Gastrocnemius medialis (tissue), 4 donors: ENCODE data around the gene RABGAP1L. TPM values are rescaled to one million over a fixed set of nuclear protein-coding genes. Genes with fewer than 3 reads are reported as not detected.
"Not testable (repeated sequence)": the region's sequence is repeated elsewhere in the genome, so short reads cannot be mapped to it uniquely, and the experiment has no call there.

Experiments used
- ATAC-seq, 2 donors: fragments of 150-250 bp; one replicate each; pipeline ENCODE4 v1.9.1; 2016
- DNase-seq, 2 donors: peaks; one replicate each; pipeline ENCODE4 v3.0.0-alpha.2; 2019
- H3K27ac ChIP-seq, 4 donors: fragments of 200-600 bp; sonication (generic); 1 replicate in 1 of 4; 2 replicates in 3 of 4; pipeline ENCODE4 v1.5.1; 2016 to 2018; ENCODE audit warnings: mild to moderate bottlenecking in 2 of 4, moderate library complexity in 1 of 4
- H3K27me3 ChIP-seq, 3 donors: fragments of 200-600 bp; sonication (generic) in 2 of 3; 1 replicate in 1 of 3; 2 replicates in 2 of 3; pipeline versions ENCODE4 v1.5.1 to v1.6.0; 2016 to 2019; ENCODE audit warnings: mild to moderate bottlenecking in 1 of 3, moderate library complexity in 1 of 3
- H3K36me3 ChIP-seq, 2 donors: fragments of 200-600 bp; sonication (generic) in 1 of 2; one replicate each; pipeline ENCODE4 v1.5.1; 2017 to 2018
- H3K4me1 ChIP-seq, 2 donors: fragments of 200-600 bp; sonication (generic) in 1 of 2; one replicate each; pipeline ENCODE4 v1.5.1; 2016 to 2017; ENCODE audit warnings: mild to moderate bottlenecking in 2 of 2
- H3K4me3 ChIP-seq, 4 donors: fragments of 200-600 bp; sonication (generic) in 3 of 4; 1 replicate in 1 of 4; 2 replicates in 3 of 4; pipeline ENCODE4 v1.5.1; 2016 to 2019; ENCODE audit warnings: mild to moderate bottlenecking in 2 of 4
- H3K9me3 ChIP-seq, 3 donors: fragments of 200-600 bp; sonication (generic) in 2 of 3; 1 replicate in 1 of 3; 2 replicates in 2 of 3; pipeline ENCODE4 v1.5.1; 2016 to 2019
- POLR2A ChIP-seq, 2 donors: fragments of 450-650 bp; IDR thresholded peaks; one replicate each; pipeline ENCODE4 v1.6.1; 2017; ENCODE audit warnings: antibody characterized with exemption in 2 of 2, mild to moderate bottlenecking in 2 of 2, moderate library complexity in 2 of 2
- in situ Hi-C, 4 donors: fragments of 200-750 bp; cut with MboI; loops; one replicate each; pipeline versions ENCODE4 v1.15.0 to v1.8.0; 2017; ENCODE audit warnings: low sequenced_read_pairs in 4 of 4
- intact Hi-C: fragments of 100-400 bp; cut with DNase I; formaldehyde crosslinking; loops from one replicate; pipeline ENCODE4 v1.15.1; 2023; ENCODE audit warnings: low total_unique reads
- total RNA-seq, 4 donors: library from RNA; depleted of rRNA; stranded (reverse); fragments of >200 nt; gene quantifications; one replicate each; pipeline versions ENCODE4 v1.1.0 to v1.2.3, GENCODE V29; 2016
- TF ChIP-seq, protein P1 (sequence below), 5 experiments: fragments of 450-650 bp in 3 of 5; fragments of 200-600 bp in 2 of 5; sonication (generic) in 2 of 5; IDR thresholded peaks in 4 of 5; conservative IDR thresholded peaks in 1 of 5; 1 replicate in 4 of 5; 2 replicates in 1 of 5; pipeline ENCODE4 v1.5.1; 2016 to 2019; ENCODE audit warnings: antibody characterized with exemption in 5 of 5, mild to moderate bottlenecking in 3 of 5, moderate library complexity in 3 of 5

RABGAP1L gene
- total RNA-seq, 4 donors from 2014 or later, result 8.8 to 22.2 (median 14.9) TPM

DNA sequence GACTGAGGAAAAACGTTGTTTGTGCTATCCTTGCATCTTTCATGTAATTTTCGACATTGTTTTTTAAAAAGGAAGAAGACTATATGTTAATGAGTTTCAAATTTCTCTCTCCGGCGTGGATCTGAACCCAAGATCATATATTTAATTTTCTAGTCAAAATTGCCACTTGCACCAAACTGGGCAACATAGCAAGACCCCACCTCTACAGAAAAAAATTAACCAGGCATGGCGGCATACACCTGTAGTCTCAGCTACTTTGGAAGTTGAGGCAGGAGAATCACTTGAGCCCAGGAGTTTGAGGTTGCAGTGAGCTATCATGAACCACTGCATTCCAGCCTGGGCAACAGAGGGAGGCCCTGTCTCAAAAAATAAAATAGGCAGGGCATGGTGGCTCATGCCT, 16.5 kb upstream of the RABGAP1L start:
- H3K27ac ChIP-seq, result no peak overlapping the region
- H3K9me3 ChIP-seq, result no peaks in the 10 kb centered on the region
- H3K36me3 ChIP-seq, result no peaks in the 10 kb centered on the region
- DNase-seq (no peak), ATAC-seq (no peak)
- H3K4me3 ChIP-seq, result no peak overlapping the region
- no peaks in the 10 kb centered on the region for H3K27me3 ChIP-seq
- in situ Hi-C loops (no loop called here), intact Hi-C loops (no loop called here)
- no peaks in the 10 kb centered on the region for H3K4me1 ChIP-seq
- no peak for TF ChIP-seq POLR2A (IDR thresholded peaks at IDR 0.05)
- TF ChIP-seq, protein P1, sequence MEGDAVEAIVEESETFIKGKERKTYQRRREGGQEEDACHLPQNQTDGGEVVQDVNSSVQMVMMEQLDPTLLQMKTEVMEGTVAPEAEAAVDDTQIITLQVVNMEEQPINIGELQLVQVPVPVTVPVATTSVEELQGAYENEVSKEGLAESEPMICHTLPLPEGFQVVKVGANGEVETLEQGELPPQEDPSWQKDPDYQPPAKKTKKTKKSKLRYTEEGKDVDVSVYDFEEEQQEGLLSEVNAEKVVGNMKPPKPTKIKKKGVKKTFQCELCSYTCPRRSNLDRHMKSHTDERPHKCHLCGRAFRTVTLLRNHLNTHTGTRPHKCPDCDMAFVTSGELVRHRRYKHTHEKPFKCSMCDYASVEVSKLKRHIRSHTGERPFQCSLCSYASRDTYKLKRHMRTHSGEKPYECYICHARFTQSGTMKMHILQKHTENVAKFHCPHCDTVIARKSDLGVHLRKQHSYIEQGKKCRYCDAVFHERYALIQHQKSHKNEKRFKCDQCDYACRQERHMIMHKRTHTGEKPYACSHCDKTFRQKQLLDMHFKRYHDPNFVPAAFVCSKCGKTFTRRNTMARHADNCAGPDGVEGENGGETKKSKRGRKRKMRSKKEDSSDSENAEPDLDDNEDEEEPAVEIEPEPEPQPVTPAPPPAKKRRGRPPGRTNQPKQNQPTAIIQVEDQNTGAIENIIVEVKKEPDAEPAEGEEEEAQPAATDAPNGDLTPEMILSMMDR (IDR thresholded peaks at IDR 0.05 in 4 of 5, conservative IDR thresholded peaks at IDR 0.05 in 1 of 5), result no peak

DNA sequence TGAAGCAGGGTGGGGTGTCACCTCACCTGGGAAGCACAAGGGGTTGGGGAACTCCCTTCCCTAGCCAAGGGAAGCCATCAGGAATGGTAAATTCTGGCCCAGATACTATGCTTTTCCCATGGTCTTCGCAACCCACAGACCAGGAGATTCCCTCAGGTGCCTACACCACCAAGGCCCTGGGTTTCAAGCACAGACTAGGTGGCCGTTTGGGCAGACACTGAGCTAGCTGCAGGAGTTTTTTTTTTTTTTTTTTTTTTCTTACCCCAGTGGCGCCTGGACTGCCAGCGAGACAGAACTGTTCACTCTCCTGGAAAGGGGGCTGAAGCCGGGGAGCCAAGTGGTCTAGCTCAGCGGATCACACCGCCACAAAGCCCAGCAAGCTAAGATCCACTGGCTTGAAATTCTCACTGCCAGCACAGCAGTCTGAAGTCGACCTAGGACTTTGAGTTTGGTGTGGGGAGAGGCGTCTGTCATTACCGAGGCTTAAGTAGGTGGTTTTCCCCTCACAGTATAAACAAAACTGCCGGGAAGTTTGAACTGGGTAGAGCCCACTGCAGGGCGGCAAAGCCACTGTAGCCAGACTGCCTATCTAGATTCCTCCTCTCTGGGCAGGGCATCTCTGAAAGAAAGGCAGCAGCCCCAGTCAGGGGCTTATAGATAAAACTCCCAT, 15.5 kb upstream of the RABGAP1L start:
- ATAC-seq, H3K36me3 ChIP-seq, DNase-seq, H3K27me3 ChIP-seq, in situ Hi-C loops, H3K4me3 ChIP-seq, H3K27ac ChIP-seq, H3K4me1 ChIP-seq, H3K9me3 ChIP-seq, intact Hi-C loops: not testable (repeated sequence)

DNA sequence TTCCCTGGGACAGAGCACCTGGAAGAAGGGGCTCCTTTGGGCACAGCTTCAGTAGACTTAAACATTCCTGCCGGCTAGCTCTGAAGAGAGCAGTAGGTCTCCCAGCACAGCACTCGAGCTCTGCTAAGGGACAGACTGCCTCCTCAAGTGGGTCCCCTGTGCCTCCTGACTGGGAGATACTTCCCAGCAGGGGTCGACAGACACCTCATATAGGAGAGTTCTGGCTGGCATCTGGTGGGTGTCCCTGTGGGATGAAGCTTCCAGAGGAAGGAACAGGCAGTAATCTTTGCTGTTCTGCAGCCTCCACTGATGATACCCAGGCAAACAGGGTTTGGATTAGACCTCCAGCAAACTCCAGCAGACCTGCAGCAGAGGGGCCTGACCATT, 14.9 kb upstream of the RABGAP1L start:
- intact Hi-C loops, H3K27me3 ChIP-seq, H3K4me1 ChIP-seq, DNase-seq, ATAC-seq, H3K4me3 ChIP-seq, H3K9me3 ChIP-seq, H3K36me3 ChIP-seq, in situ Hi-C loops, H3K27ac ChIP-seq: not testable (repeated sequence)

DNA sequence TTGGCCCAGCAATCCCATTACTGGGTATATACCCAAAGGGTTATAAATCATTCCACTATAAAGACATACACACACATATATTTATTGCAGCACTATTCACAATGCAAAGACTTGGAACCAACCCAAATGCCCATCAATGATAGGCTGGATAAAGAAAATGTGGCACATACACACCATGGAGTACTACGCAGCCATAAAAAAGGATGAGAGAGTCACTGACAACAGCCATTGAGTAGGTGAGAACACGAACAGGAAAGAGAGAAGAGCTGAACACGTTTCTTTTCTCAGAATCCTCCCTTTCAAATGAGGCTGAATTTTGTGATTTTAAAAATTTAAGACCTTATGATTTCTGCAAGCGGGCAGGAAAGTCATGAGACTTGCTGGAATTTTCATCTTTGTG, 10.1 kb upstream of the RABGAP1L start:
- in situ Hi-C loops (no loop called here), intact Hi-C loops (no loop called here)
- Histone ChIP-seq H3K4me3 (no peak overlapping the region), H3K27ac (no peak overlapping the region), H3K36me3 (no peaks in the 10 kb centered on the region), H3K9me3 (no peaks in the 10 kb centered on the region), H3K27me3 (no peaks in the 10 kb centered on the region), H3K4me1 (no peaks in the 10 kb centered on the region)
- no peak for TF ChIP-seq POLR2A (IDR thresholded peaks at IDR 0.05)
- TF ChIP-seq, protein P1 (IDR thresholded peaks at IDR 0.05 in 4 of 5, conservative IDR thresholded peaks at IDR 0.05 in 1 of 5), result no peak
- ATAC-seq (no peak), DNase-seq (no peak)

DNA sequence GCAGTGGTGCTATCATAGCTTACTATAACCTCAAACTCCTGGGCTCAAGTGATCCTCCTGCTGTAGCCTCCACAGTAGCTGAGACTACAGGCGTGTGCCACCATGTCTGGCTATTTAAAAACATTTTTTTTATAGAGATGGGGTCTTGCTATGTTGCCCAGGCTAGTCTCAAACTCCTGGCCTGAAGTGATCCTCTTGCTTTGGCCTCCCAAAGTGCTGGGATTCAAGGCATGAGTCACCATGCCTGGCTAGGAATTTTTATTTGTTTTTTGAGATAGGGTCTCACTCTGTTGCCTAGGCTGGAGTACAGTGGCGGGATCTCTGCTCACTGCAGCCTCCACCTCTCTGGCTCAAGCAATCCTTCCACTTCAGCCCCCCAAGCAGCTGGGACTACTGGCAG, 8.8 kb upstream of the RABGAP1L start:
- H3K4me1 ChIP-seq, result no peaks in the 10 kb centered on the region
- H3K4me3 ChIP-seq, result no peak overlapping the region
- no peak for DNase-seq
- intact Hi-C loops (loop anchor here (10.0 kb wide), 1 partner anchor 1706 kb away; the partner anchor contains the start of gene PIGC), in situ Hi-C loops (loop anchor here in 1 of 4 donors (25.0 kb wide), 1 partner anchor 713 kb away; no protein-coding TSS in a partner anchor)
- H3K27me3 ChIP-seq, result no peaks in the 10 kb centered on the region
- no peaks in the 10 kb centered on the region for H3K9me3 ChIP-seq
- no peak overlapping the region for H3K27ac ChIP-seq
- ATAC-seq, result no peak
- TF ChIP-seq, protein P1 (IDR thresholded peaks at IDR 0.05 in 4 of 5, conservative IDR thresholded peaks at IDR 0.05 in 1 of 5), result no peak
- TF ChIP-seq POLR2A (IDR thresholded peaks at IDR 0.05), result no peak
- H3K36me3 ChIP-seq, result no peaks in the 10 kb centered on the region
